ENCODE data around the gene RALY. TPM values are rescaled to one million over a fixed set of nuclear protein-coding genes. Genes with fewer than 3 reads are reported as not detected.

RALY gene
- total and polyA plus RNA-seq, 11 donors, result 99.2 to 210 (median 106) TPM

DNA sequence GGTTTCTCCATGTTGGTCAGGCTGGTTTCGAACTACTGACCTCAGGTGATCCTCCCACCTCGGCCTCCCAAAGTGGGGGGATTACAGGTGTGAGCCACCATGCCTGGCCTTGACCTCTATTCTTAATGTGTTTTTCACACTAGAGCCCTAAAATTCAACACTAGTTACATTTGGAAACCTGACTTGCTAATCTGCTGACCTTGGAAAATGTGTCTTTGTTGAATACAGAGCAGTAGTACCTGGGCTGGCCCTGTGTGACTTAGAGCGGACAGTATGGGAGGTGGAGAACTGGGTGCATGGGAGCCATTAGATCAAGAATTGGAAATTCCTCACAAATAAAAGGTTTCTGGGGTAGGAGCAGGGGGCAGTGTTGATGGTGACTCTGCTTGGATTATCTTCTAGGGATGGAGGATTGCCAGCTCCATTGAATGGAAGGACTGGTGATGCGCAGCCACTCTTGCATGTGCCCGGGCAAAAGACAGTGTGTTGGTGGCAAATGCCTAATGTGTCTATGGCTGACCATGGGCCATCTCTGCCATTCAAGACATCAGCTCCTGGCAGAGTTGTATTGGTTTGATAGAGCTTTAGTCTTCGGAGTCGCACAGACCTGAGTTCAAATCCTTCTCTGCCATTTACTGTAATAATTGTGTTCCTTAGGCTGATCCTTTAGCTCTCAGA, 53.4 kb downstream of the RALY start:
- 97 to 98% (median 97%) methylated on average over 7 of the region's 7 CpGs for WGBS, 4 donors

DNA sequence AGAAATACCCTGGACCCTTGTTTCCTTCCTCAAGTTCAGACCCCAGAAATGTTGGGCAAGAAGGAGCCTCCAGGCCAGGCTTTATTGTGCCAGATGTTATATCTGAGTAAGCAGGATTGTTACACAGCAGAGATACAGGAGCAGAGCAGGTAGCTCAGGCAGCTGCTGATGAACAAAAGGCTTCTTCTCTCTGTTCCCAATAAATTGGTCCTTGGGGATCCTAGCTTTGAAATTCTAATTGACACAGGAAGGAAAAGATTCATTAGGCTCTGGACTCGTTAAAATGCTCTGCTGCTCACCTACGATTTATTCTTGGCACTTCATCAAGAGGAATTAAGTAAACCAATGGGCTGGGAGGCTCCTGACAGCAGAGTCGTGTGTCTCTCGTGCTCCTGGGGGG, 54.2 kb downstream of the RALY start:
- DNase-seq, result no peak
- intact Hi-C loops (cut with DNase I), result loop anchor here in 2 of 10 donors (5.0 to 10.0 kb wide), 2 partner anchors 51 to 53 kb away; partner anchors contain the start of gene RALY (in 1 of the 2)
- Histone ChIP-seq H3K27me3 (no peaks in the 10 kb centered on the region), H3K27ac (no peak overlapping the region), H3K4me3 (no peak overlapping the region), H3K36me3 (peaks cover 0 to 7% (median 0%) of the 10 kb centered on the region in 9 donors), H3K9me3 (no peaks in the 10 kb centered on the region), H3K4me1 (peaks cover 6 to 87% (median 70%) of the 10 kb centered on the region in 12 donors)
- no peak for ATAC-seq
- 68 to 72% (median 70%) methylated on average over 4 of the region's 4 CpGs for WGBS, 4 donors
- no peak for TF ChIP-seq POLR2A (IDR thresholded peaks at IDR 0.05)
- TF ChIP-seq, protein P1, sequence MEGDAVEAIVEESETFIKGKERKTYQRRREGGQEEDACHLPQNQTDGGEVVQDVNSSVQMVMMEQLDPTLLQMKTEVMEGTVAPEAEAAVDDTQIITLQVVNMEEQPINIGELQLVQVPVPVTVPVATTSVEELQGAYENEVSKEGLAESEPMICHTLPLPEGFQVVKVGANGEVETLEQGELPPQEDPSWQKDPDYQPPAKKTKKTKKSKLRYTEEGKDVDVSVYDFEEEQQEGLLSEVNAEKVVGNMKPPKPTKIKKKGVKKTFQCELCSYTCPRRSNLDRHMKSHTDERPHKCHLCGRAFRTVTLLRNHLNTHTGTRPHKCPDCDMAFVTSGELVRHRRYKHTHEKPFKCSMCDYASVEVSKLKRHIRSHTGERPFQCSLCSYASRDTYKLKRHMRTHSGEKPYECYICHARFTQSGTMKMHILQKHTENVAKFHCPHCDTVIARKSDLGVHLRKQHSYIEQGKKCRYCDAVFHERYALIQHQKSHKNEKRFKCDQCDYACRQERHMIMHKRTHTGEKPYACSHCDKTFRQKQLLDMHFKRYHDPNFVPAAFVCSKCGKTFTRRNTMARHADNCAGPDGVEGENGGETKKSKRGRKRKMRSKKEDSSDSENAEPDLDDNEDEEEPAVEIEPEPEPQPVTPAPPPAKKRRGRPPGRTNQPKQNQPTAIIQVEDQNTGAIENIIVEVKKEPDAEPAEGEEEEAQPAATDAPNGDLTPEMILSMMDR (IDR thresholded peaks at IDR 0.05), result no peak

More for the DNA sequence above, 53.4 kb downstream of the RALY start:
- no peak for TF ChIP-seq POLR2A (IDR thresholded peaks at IDR 0.05)
- TF ChIP-seq, protein P1 (IDR thresholded peaks at IDR 0.05), result no peak
- intact Hi-C loops (cut with DNase I), result loop anchor here in 2 of 10 donors (5.0 to 10.0 kb wide), 2 partner anchors 50 to 52 kb away; partner anchors contain the start of gene RALY (in 1 of the 2)
- Histone ChIP-seq H3K27ac (no peak overlapping the region), H3K9me3 (no peaks in the 10 kb centered on the region), H3K36me3 (peaks cover 0 to 7% (median 0%) of the 10 kb centered on the region in 9 donors), H3K27me3 (no peaks in the 10 kb centered on the region), H3K4me1 (peaks cover 6 to 88% (median 71%) of the 10 kb centered on the region in 12 donors), H3K4me3 (no peak overlapping the region)
- ATAC-seq, result no peak
- DNase-seq, result no peak

DNA sequence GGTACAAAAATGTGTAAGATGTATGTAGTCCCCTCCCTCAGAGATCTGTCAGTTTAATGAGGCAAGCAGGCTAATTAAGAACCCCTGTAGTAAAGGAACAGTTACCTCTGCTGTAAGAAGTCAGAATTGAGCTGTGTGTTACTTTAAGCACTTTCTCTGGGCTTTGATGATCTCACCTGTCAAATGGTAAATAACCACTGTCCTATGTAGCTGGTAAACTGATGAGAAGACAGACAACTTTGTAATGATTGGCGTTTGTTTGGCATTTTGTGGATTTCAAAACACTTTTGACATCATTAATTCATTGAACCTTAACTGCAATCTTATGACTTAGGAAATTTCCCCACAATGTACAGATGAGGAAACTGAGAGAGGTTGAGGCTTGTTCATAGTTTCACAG, 55.7 kb downstream of the RALY start:
- H3K4me3 ChIP-seq, result no peak overlapping the region
- H3K4me1 ChIP-seq, result peaks cover 6 to 81% (median 60%) of the 10 kb centered on the region in 12 donors
- H3K36me3 ChIP-seq, result peaks cover 0 to 7% (median 0%) of the 10 kb centered on the region in 9 donors
- H3K9me3 ChIP-seq, result no peaks in the 10 kb centered on the region
- intact Hi-C loops (cut with DNase I), result loop anchor here in 2 of 10 donors (5.0 to 10.0 kb wide), 2 partner anchors 52 to 55 kb away; partner anchors contain the start of gene RALY (in 1 of the 2)
- no peaks in the 10 kb centered on the region for H3K27me3 ChIP-seq
- H3K27ac ChIP-seq, result no peak overlapping the region
- no peak for ATAC-seq
- WGBS, 4 donors, result 95 to 99% (median 97%) methylated on average over 1 of the region's 1 CpG
- no peak for TF ChIP-seq POLR2A (IDR thresholded peaks at IDR 0.05)
- TF ChIP-seq, protein P1 (IDR thresholded peaks at IDR 0.05), result no peak
- no peak for DNase-seq

DNA sequence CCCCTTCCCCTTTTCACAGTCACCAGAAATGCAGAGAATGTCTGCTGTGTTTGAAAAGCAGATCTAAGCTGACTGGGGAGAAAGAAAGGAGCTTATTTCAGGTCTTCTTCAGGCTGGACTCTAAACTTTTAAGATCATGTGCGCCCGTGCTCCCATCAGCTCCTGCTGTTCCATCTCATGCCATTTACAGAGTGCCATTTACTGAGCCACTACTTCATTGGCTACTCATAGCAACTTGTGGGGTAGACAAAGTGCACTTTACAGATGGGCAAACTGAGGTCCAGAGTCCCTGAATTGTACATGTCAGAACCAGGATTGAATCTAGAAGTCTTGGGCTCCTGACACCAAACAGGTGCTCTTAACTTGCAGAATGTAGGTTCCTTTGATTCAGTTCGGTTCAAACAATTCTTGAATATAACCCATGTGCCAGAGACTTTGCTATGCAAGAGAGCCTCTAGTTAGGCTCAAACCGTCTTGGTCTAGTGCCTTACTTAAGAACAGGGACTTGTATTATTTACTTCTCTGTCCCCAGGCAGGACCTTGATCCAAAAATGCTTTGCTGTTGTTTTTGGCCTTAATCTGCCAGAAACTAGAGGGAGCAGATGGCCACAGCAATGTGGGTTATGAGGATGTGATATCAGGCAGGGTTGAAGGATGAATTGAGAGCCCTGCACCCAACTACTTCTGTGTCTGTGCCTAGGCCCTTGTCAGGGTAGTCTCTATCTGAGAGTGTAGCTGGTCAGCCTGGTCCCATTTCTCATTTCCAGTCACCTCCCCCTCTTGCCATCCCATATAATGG, 56.4 kb downstream of the RALY start:
- intact Hi-C loops (cut with DNase I), result loop anchor here in 2 of 10 donors (5.0 to 10.0 kb wide), 2 partner anchors 53 to 55 kb away; partner anchors contain the start of gene RALY (in 1 of the 2)
- DNase-seq (no peak), ATAC-seq (peak; percentile 4 to 62 (median 48))
- peaks cover 0 to 7% (median 0%) of the 10 kb centered on the region in 9 donors for H3K36me3 ChIP-seq
- no peak overlapping the region for H3K27ac ChIP-seq
- WGBS, 4 donors, result 71 to 85% (median 83%) methylated on average over 4 of the region's 4 CpGs
- no peaks in the 10 kb centered on the region for H3K27me3 ChIP-seq
- peaks cover 9 to 81% (median 59%) of the 10 kb centered on the region in 12 donors for H3K4me1 ChIP-seq
- TF ChIP-seq, protein P1 (IDR thresholded peaks at IDR 0.05), result no peak
- no peak for TF ChIP-seq POLR2A (IDR thresholded peaks at IDR 0.05)
- no peaks in the 10 kb centered on the region for H3K9me3 ChIP-seq
- no peak overlapping the region for H3K4me3 ChIP-seq

Data from heart left ventricle (tissue), 16 donors.